Glomerular visceral epithelial cell (primary cell): ENCODE results near the gene CIART.
"Not testable (repeated sequence)": the region's sequence is repeated elsewhere in the genome, so short reads cannot be mapped to it uniquely, and the experiment has no call there.

Experiments used
- DNase-seq: peaks from one replicate; pipeline ENCODE4 v3.0.0-alpha.2; 2016; ENCODE audit errors: extremely low spot score

Gene CIART

GRCh38 chr1:150309758-150310508 lies 27.6 kb downstream of the CIART start:
- DNase-seq, result no peak

DNA sequence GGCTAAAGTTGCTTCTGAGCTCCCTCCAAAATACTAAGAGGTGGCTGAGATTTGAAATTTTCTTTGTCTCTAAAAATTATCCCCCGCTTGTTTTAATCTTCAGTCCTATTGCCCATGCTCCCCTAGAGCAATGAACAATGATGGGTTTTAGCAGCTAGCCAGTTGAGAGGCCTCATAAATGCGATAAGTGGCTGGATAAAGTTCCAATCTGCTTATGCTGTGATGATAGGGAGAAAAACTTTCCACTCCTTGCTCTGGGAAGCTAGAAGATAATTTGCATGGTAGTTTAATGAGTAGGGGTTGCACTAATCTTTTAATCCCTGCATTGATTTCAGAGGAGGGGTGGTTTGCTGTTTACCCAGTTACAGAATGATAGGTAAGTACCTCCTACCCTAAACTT lies 29.4 kb downstream of the CIART start:
- no peak for DNase-seq

GRCh38 chr1:150314691-150315090 lies 32.3 kb downstream of the CIART start:
- not testable (repeated sequence) for DNase-seq

DNA sequence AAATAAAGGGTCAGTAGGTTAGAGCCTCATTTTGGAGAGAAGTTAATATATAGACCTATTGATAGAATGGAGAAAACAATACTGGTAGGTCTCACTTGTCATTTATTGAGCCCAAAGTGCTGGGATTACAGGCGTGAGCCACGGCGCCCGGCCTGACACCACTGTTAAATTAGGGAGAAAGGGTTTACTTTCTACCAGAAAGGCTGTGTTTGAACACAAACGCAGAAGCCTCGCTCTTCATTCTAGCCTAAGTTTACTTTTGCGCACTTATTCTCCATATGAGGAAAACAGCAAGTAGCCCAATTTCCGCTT lies 38.3 kb downstream of the CIART start:
- DNase-seq, result no peak

DNA sequence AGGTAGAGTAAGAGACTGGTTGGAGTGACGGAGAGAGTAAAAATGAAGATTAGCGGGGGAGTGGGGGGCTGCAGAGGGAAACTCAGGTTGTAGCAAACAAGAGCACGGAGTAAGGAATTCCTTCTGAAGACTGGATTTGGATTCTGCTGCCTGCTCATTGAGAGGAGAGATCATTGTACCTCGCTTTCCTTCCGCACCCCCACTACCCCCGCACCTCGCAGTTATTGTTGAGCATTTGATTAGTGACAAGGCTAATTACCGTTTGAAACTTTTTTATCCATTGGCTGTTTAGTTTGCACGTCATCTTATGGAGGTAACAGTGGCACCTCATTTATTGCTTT lies 39.4 kb downstream of the CIART start:
- no peak for DNase-seq

GRCh38 chr1:150322310-150322709 lies 40.0 kb downstream of the CIART start:
- DNase-seq, result no peak

- DNase-seq, result no peak
These were observed 50.4 kb downstream of the CIART start for GRCh38 chr1:150332651-150333290.
